Measurements from ENCODE around the gene ABHD17C.

DNA sequence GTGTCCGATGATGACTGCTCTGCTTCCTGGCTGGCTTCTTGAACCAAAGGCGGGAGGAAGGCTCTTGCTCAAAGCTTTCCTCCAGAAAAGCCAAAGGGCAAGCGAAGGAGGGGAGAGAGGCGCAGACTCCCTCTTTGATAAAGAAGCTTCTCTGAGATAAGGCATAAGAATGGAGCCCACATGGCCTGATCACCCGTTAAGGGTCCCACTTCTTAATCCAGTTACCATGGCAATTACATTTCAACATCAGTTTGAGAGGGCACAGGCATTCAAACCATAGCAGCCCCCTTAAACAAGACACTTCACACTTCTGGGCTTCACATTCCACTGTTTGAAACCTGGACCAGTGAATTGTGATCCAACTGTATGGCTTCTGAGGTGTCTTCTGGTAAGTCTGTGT, 8.0 kb downstream of the ABHD17C start:
- TF ChIP-seq, protein P1, sequence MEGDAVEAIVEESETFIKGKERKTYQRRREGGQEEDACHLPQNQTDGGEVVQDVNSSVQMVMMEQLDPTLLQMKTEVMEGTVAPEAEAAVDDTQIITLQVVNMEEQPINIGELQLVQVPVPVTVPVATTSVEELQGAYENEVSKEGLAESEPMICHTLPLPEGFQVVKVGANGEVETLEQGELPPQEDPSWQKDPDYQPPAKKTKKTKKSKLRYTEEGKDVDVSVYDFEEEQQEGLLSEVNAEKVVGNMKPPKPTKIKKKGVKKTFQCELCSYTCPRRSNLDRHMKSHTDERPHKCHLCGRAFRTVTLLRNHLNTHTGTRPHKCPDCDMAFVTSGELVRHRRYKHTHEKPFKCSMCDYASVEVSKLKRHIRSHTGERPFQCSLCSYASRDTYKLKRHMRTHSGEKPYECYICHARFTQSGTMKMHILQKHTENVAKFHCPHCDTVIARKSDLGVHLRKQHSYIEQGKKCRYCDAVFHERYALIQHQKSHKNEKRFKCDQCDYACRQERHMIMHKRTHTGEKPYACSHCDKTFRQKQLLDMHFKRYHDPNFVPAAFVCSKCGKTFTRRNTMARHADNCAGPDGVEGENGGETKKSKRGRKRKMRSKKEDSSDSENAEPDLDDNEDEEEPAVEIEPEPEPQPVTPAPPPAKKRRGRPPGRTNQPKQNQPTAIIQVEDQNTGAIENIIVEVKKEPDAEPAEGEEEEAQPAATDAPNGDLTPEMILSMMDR (IDR thresholded peaks at IDR 0.05), result no peak
- TF ChIP-seq POLR2A (IDR thresholded peaks at IDR 0.05), result no peak

All from uterus (tissue), 2 donors.